ENCODE data around the gene TAF13. TPM values are rescaled to one million over a fixed set of nuclear protein-coding genes. Genes with fewer than 3 reads are reported as not detected.

TAF13 gene
- total and polyA plus RNA-seq, 9 of the 15 experiments (the other 6 are each of a cell fraction or from before 2014, with no cell fraction given): 14.9 to 77.2 (median 38.7) TPM

GRCh38 chr1:109090196-109091077 lies 14.6 kb upstream of the TAF13 start, which contains the start of gene TMEM167B (continued):
- peak; percentile 74 for TF ChIP-seq POLR2H (tag; IDR thresholded peaks at IDR 0.05; ENCODE audit: low read depth)
- no peak for TF ChIP-seq ZBTB26 (CRISPR knock-in tag; IDR thresholded peaks at IDR 0.05)
- no peak for TF ChIP-seq SAFB2 (IDR thresholded peaks at IDR 0.05; ENCODE audit: borderline replicate concordance, low read depth, low read length, severe bottlenecking)
- TF ChIP-seq KDM2B (CRISPR knock-in tag; IDR thresholded peaks at IDR 0.05): peak; percentile 14
- no peak for TF ChIP-seq ZNF280A (IDR thresholded peaks at IDR 0.05; ENCODE audit: low read depth, partially characterized antibody)
- peak; percentile 91; the same call in 1 of the 2 replicates for TF ChIP-seq TCF7 (IDR thresholded peaks at IDR 0.05; ENCODE audit: borderline replicate concordance)
- peak; percentile 89; the same call in 1 of the 2 replicates for TF ChIP-seq ZC3H11A (IDR thresholded peaks at IDR 0.05; ENCODE audit: low read depth, low read length)
- peak; percentile 90 for TF ChIP-seq NEUROD1 (IDR thresholded peaks at IDR 0.05; ENCODE audit: borderline replicate concordance, low read depth, low read length, partially characterized antibody)
- peak; percentile 38 for TF ChIP-seq MAFK (IDR thresholded peaks at IDR 0.05; ENCODE audit: low read length)
- peak; percentile 54; the same call in 1 of the 2 replicates for TF ChIP-seq HDAC2 (IDR thresholded peaks at IDR 0.05)
- TF ChIP-seq HDAC3 (IDR thresholded peaks at IDR 0.05; ENCODE audit: borderline replicate concordance, partially characterized antibody): peak; percentile 69
- no peak for TF ChIP-seq NCOA1 (IDR thresholded peaks at IDR 0.05; ENCODE audit: low read depth)
- no peak for TF ChIP-seq ZSCAN29 (IDR thresholded peaks at IDR 0.05)
- TF ChIP-seq SRSF9 (IDR thresholded peaks at IDR 0.05; ENCODE audit: borderline replicate concordance, low read depth, low read length): no peak
- peak; percentile 60; the same call in 1 of the 2 replicates for TF ChIP-seq CC2D1A (IDR thresholded peaks at IDR 0.05)
